ENCODE results near the gene DRAXIN.

The DRAXIN gene

GRCh38 chr1:11671544-11672286, 19.8 kb upstream of the DRAXIN start:
- Histone ChIP-seq H4K20me1 (ENCODE audit: insufficient read depth, low read length) (no peaks in the 10 kb centered on the region), H3K36me3 (replicated peaks; ENCODE audit: insufficient read depth, low read length) (no peaks in the 10 kb centered on the region), H3K4me3 (ENCODE audit: low read length) (no peak overlapping the region), H3K4me2 (ENCODE audit: low read depth, low read length) (no peak overlapping the region), H2AFZ (ENCODE audit: low read length) (no peak overlapping the region), H3K9me2 (replicated peaks; ENCODE audit: insufficient read depth, low read length) (no peaks in the 10 kb centered on the region), H3K27ac (ENCODE audit: low read length) (no peak overlapping the region), H3F3A (ENCODE audit: insufficient read depth, low read length) (no peaks in the 10 kb centered on the region), H3K79me2 (ENCODE audit: low read length) (no peaks in the 10 kb centered on the region), H3K27me3 (replicated peaks; ENCODE audit: insufficient read depth, low read length) (no peaks in the 10 kb centered on the region), H3K9me3 (replicated peaks; ENCODE audit: insufficient read depth, low read length) (no peaks in the 10 kb centered on the region), H3K4me1 (ENCODE audit: low read length) (no peaks in the 10 kb centered on the region), H3K9ac (ENCODE audit: low read length) (no peak overlapping the region)
- no peak for DNase-seq
- TF ChIP-seq EZH2 (optimal IDR thresholded peaks at IDR 0.05; ENCODE audit: low read depth, low read length) (no peak), CTCF (IDR thresholded peaks at IDR 0.05; ENCODE audit: low read length) (no peak), EZH2phosphoT487 (IDR thresholded peaks at IDR 0.05; ENCODE audit: low read length) (no peak)

GRCh38 chr1:11673089-11673769, 18.3 kb upstream of the DRAXIN start:
- Histone ChIP-seq H3K4me1 (ENCODE audit: low read length) (no peaks in the 10 kb centered on the region), H3K4me2 (ENCODE audit: low read depth, low read length) (no peak overlapping the region), H3K9ac (ENCODE audit: low read length) (no peak overlapping the region), H3K27ac (ENCODE audit: low read length) (no peak overlapping the region), H3K79me2 (ENCODE audit: low read length) (no peaks in the 10 kb centered on the region), H3K27me3 (replicated peaks; ENCODE audit: insufficient read depth, low read length) (no peaks in the 10 kb centered on the region), H4K20me1 (ENCODE audit: insufficient read depth, low read length) (no peaks in the 10 kb centered on the region), H3K9me3 (replicated peaks; ENCODE audit: insufficient read depth, low read length) (no peaks in the 10 kb centered on the region), H3K36me3 (replicated peaks; ENCODE audit: insufficient read depth, low read length) (no peaks in the 10 kb centered on the region), H3F3A (ENCODE audit: insufficient read depth, low read length) (no peaks in the 10 kb centered on the region), H2AFZ (ENCODE audit: low read length) (no peak overlapping the region), H3K9me2 (replicated peaks; ENCODE audit: insufficient read depth, low read length) (no peaks in the 10 kb centered on the region), H3K4me3 (ENCODE audit: low read length) (no peak overlapping the region)
- DNase-seq, result no peak
- TF ChIP-seq CTCF (IDR thresholded peaks at IDR 0.05; ENCODE audit: low read length), result no peak
- no peak for TF ChIP-seq EZH2phosphoT487 (IDR thresholded peaks at IDR 0.05; ENCODE audit: low read length)
- TF ChIP-seq EZH2 (optimal IDR thresholded peaks at IDR 0.05; ENCODE audit: low read depth, low read length), result no peak

GRCh38 chr1:11674488-11674887, 17.0 kb upstream of the DRAXIN start:
- Histone ChIP-seq H3K9me3 (replicated peaks; ENCODE audit: insufficient read depth, low read length) (no peaks in the 10 kb centered on the region), H3K4me2 (ENCODE audit: low read depth, low read length) (no peak overlapping the region), H3K27ac (ENCODE audit: low read length) (no peak overlapping the region), H3K27me3 (replicated peaks; ENCODE audit: insufficient read depth, low read length) (no peaks in the 10 kb centered on the region), H3K36me3 (replicated peaks; ENCODE audit: insufficient read depth, low read length) (no peaks in the 10 kb centered on the region), H3K9ac (ENCODE audit: low read length) (no peak overlapping the region), H3K4me1 (ENCODE audit: low read length) (no peaks in the 10 kb centered on the region), H3K79me2 (ENCODE audit: low read length) (no peaks in the 10 kb centered on the region), H4K20me1 (ENCODE audit: insufficient read depth, low read length) (no peaks in the 10 kb centered on the region), H3F3A (ENCODE audit: insufficient read depth, low read length) (no peaks in the 10 kb centered on the region), H2AFZ (ENCODE audit: low read length) (no peak overlapping the region), H3K9me2 (replicated peaks; ENCODE audit: insufficient read depth, low read length) (no peaks in the 10 kb centered on the region), H3K4me3 (ENCODE audit: low read length) (no peak overlapping the region)
- TF ChIP-seq EZH2phosphoT487 (IDR thresholded peaks at IDR 0.05; ENCODE audit: low read length), result no peak
- TF ChIP-seq EZH2 (optimal IDR thresholded peaks at IDR 0.05; ENCODE audit: low read depth, low read length), result no peak
- no peak for TF ChIP-seq CTCF (IDR thresholded peaks at IDR 0.05; ENCODE audit: low read length)
- DNase-seq, result no peak

Measured in MM.1S (cell line).